B cell (primary cell): ENCODE data around the gene PCGF2. TPM values are rescaled to one million over a fixed set of nuclear protein-coding genes. Genes with fewer than 3 reads are reported as not detected.

ENCODE experiments used
- ATAC-seq: fragments of 200-7000 bp; cut with Tn5 transposase; one replicate; pipeline ENCODE4 v1.10.0; 2021; ENCODE audit warnings: low read depth, mild to moderate bottlenecking, moderate number of reproducible peaks, moderate library complexity
- CTCF ChIA-PET: fragments of 350-600 bp; sonication (Branson Sonifier 250); formaldehyde crosslinking; loops from one replicate; lab custom pipeline; 2021; ENCODE audit warnings: antibody characterized with exemption, inconsistent platforms; lab: Charles Lee
- POLR2A ChIA-PET: fragments of 350-600 bp; sonication (Branson Sonifier 250); formaldehyde crosslinking; loops from one replicate; lab custom pipeline; 2021; ENCODE audit warnings: antibody characterized with exemption; lab: Charles Lee
- DNase-seq: peaks from one replicate; pipeline ENCODE4 v3.0.0; 2013
- H2AFZ ChIP-seq: 2 replicates; pipeline ENCODE4 v1.6.1; 2012; ENCODE audit warnings: mild to moderate bottlenecking, low read depth, low read length; ENCODE audit not compliant: insufficient read depth, poor library complexity, severe bottlenecking
- H3K27ac ChIP-seq, 2 donors: 1 replicate in 1 of 2; 2 replicates in 1 of 2; pipeline ENCODE4 v1.5.1; 2012 to 2013; ENCODE audit warnings: low read length in 2 of 2, mild to moderate bottlenecking in 2 of 2, moderate library complexity in 1 of 2
- H3K27me3 ChIP-seq, 4 experiments: fragments of 200-600 bp in 1 of 4; sonication (generic) in 1 of 4; replicated peaks in 1 of 4; 1 replicate in 2 of 4; 2 replicates in 2 of 4; pipeline versions ENCODE4 v1.6.1 to v1.7.0; 2013 to 2016; ENCODE audit warnings: low read length in 3 of 4, mild to moderate bottlenecking in 2 of 4, mixed read lengths in 1 of 4, moderate library complexity in 1 of 4; ENCODE audit not compliant: insufficient read depth in 4 of 4, control insufficient read depth in 3 of 4; ENCODE audit errors: control extremely low read depth in 1 of 4
- H3K36me3 ChIP-seq, 2 experiments: replicated peaks in 1 of 2; 1 replicate in 1 of 2; 2 replicates in 1 of 2; pipeline versions ENCODE4 v1.6.1 to v1.7.1; 2013; ENCODE audit warnings: low read length in 1 of 2; ENCODE audit not compliant: insufficient read depth in 2 of 2, control insufficient read depth in 1 of 2; ENCODE audit errors: control extremely low read depth in 1 of 2, extremely low read depth in 1 of 2
- H3K4me1 ChIP-seq, 2 donors: fragments of 200-600 bp in 1 of 2; sonication (generic) in 1 of 2; 1 replicate in 1 of 2; 2 replicates in 1 of 2; pipeline versions ENCODE4 v1.5.1 to v1.6.1; 2013 to 2017; ENCODE audit warnings: low read length in 2 of 2; ENCODE audit not compliant: control insufficient read depth in 2 of 2, insufficient read depth in 2 of 2
- H3K4me2 ChIP-seq: replicated peaks from 2 replicates; pipeline ENCODE3; 2012; ENCODE audit warnings: mild to moderate bottlenecking, low read depth, low read length; ENCODE audit not compliant: poor library complexity, severe bottlenecking
- H3K4me3 ChIP-seq, 5 experiments: fragments of 200-600 bp in 1 of 5; sonication (generic) in 1 of 5; 1 replicate in 3 of 5; 2 replicates in 2 of 5; pipeline versions ENCODE4 v1.5.1 to v1.7.0; 2011 to 2016; ENCODE audit warnings: low read length in 4 of 5, mild to moderate bottlenecking in 4 of 5, low read depth in 2 of 5, control low read depth in 1 of 5, moderate library complexity in 1 of 5; ENCODE audit not compliant: insufficient read depth in 1 of 5; ENCODE audit errors: control extremely low read depth in 1 of 5, extremely low read depth in 1 of 5
- H3K79me2 ChIP-seq: fragments of 200-600 bp; sonication (generic); one replicate; pipeline ENCODE4 v1.6.0; 2016; ENCODE audit warnings: low read length; ENCODE audit not compliant: control insufficient read depth, insufficient read depth
- H3K9ac ChIP-seq: fragments of 200-600 bp; sonication (generic); 2 replicates; pipeline ENCODE4 v1.6.1; 2017; ENCODE audit warnings: mild to moderate bottlenecking, low read length, moderate library complexity
- H3K9me3 ChIP-seq, 3 donors: one replicate each; pipeline versions ENCODE4 v1.6.1 to v1.7.1; 2013; ENCODE audit warnings: low read length in 2 of 3; ENCODE audit not compliant: control insufficient read depth in 2 of 3, insufficient read depth in 1 of 3; ENCODE audit errors: control extremely low read depth in 1 of 3
- H4K20me1 ChIP-seq: 2 replicates; pipeline ENCODE4 v1.6.0; 2012; ENCODE audit warnings: mild to moderate bottlenecking, low read length; ENCODE audit not compliant: insufficient read depth, control insufficient read depth, poor library complexity, severe bottlenecking
- H3K27ac Mint-ChIP-seq: one replicate; pipeline ENCODE4 v1.8.0; 2021; ENCODE audit warnings: mixed read lengths
- H3K27me3 Mint-ChIP-seq: one replicate; pipeline ENCODE4 v1.8.0; 2021; ENCODE audit warnings: mixed read lengths
- H3K4me1 Mint-ChIP-seq: one replicate; pipeline ENCODE4 v1.8.0; 2021; ENCODE audit warnings: mixed read lengths
- H3K4me3 Mint-ChIP-seq: one replicate; pipeline ENCODE4 v1.8.0; 2021; ENCODE audit warnings: mixed read lengths
- H3K9me3 Mint-ChIP-seq: one replicate; pipeline ENCODE4 v1.8.0; 2022; ENCODE audit warnings: mixed read lengths; ENCODE audit not compliant: insufficient read depth
- CTCF ChIP-seq: fragments of 200-600 bp; IDR thresholded peaks from one replicate; pipeline ENCODE4 v1.8.0; 2022; ENCODE audit warnings: antibody characterized with exemption, mild to moderate bottlenecking
- EZH2 ChIP-seq: IDR thresholded peaks from 2 replicates; pipeline ENCODE4 v1.6.1; 2012; ENCODE audit warnings: borderline replicate concordance, low read depth, mild to moderate bottlenecking, moderate library complexity, low read length; ENCODE audit not compliant: insufficient read depth, poor library complexity, severe bottlenecking
- WGBS: methylation state at CpG from one replicate; pipeline ENCODE4 v1.1.5; 2013; ENCODE audit warnings: missing lambda C conversion rate; ENCODE audit not compliant: insufficient coverage; 5-methylcytosine and 5-hydroxymethylcytosine counted together
- intact Hi-C: fragments of 100-400 bp; cut with micrococcal nuclease; formaldehyde crosslinking; loops from one replicate; pipeline ENCODE4 v1.10.0; 2022
- polyA plus RNA-seq: library from polyadenylated mRNA; depleted of rRNA; stranded (reverse); fragments of >200 nt; gene quantifications from 2 replicates; pipeline ENCODE4 v1.2.3, GENCODE V29; 2012
- total RNA-seq, 2 donors: library from RNA; stranded (reverse); fragments of 120-200 nt in 1 of 2; gene quantifications; 1 replicate in 1 of 2; 2 replicates in 1 of 2; pipeline versions ENCODE4 v1.2.3 to v1.2.4, GENCODE V29; 2013 to 2022

The PCGF2 gene
- total and polyA plus RNA-seq, 2 donors (not counting 1 experiment from before 2014, with no cell fraction given), result 0.04 TPM; not detected in 1

DNA sequence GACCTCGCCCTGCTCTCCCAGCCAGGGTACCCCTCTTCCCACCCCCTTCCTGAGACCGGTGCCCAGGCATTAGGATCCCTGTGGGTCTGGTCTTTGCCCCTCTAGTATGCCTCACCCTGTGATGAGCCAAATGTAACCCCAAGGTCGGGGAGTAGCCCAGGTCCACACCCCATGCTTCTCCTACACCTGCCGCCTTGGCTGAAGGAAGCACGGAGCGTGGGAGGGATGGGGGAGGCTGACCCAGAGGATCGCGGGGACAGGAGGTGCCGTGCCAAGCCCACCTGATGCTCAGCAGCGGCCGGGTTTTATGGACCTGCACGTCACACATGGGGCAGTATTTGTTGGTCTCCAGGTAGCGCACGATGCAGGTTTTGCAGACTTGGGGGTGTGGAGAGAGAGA lies 8.8 kb downstream of the PCGF2 start:
- no peak overlapping the region for H3K4me3 ChIP-seq
- Mint-ChIP-seq H3K27ac (no peak overlapping the region), H3K9me3 (no peaks in the 10 kb centered on the region), H3K27me3 (peaks cover 6% of the 10 kb centered on the region), H3K4me3 (no peak overlapping the region), H3K4me1 (peaks cover 8% of the 10 kb centered on the region)
- ChIA-PET POLR2A (no interaction called here), CTCF (no interaction called here)
- no peak for TF ChIP-seq CTCF
- no peak for TF ChIP-seq EZH2
- ATAC-seq (no peak), DNase-seq (no peak)
- H3K4me2 ChIP-seq, result no peak overlapping the region
- H3K27ac ChIP-seq, result no peak overlapping the region
- H3K9ac ChIP-seq, result no peak overlapping the region
- H3K27me3 ChIP-seq, result peaks cover 0 to 8% (median 0%) of the 10 kb centered on the region in 4 experiments
- peaks cover 7% of the 10 kb centered on the region for H4K20me1 ChIP-seq
- H3K79me2 ChIP-seq, result no peaks in the 10 kb centered on the region
- WGBS, result 91% methylated on average over 10 of the region's 14 CpGs
- intact Hi-C loops, result no loop called here
- H3K36me3 ChIP-seq, result no peaks in the 10 kb centered on the region
- H2AFZ ChIP-seq, result no peak overlapping the region
- no peaks in the 10 kb centered on the region for H3K9me3 ChIP-seq
- peaks cover 0 to 6% of the 10 kb centered on the region in 2 donors for H3K4me1 ChIP-seq

DNA sequence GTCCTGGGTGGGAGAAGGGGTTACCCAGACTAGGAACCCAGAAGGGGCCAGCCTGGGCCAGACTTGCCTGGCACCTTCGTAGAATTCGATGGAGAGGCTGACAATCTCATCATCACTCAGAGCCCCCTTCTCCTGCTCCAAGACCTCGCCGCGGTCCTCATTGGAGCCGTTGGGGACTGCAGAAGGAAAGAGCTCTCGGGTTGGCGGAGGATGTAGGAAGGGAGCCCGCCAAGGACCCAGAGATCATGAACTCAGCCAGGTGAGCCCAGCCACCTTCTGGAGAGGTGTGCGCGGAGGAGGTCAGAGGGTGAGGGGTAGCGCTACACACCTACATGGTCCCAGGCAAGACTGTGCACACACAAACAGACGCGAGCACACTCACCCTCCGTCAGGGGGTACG lies 9.4 kb downstream of the PCGF2 start:
- Mint-ChIP-seq H3K4me1 (peaks cover 12% of the 10 kb centered on the region), H3K27me3 (peaks cover 6% of the 10 kb centered on the region), H3K4me3 (no peak overlapping the region), H3K9me3 (no peaks in the 10 kb centered on the region), H3K27ac (no peak overlapping the region)
- TF ChIP-seq EZH2 (no peak), CTCF (no peak)
- ATAC-seq (no peak), DNase-seq (no peak)
- no peaks in the 10 kb centered on the region for H3K79me2 ChIP-seq
- H3K27ac ChIP-seq, result no peak overlapping the region
- H2AFZ ChIP-seq, result no peak overlapping the region
- intact Hi-C loops, result no loop called here
- no peak overlapping the region for H3K4me2 ChIP-seq
- H4K20me1 ChIP-seq, result peaks cover 7% of the 10 kb centered on the region
- WGBS, result 96% methylated on average over 11 of the region's 16 CpGs
- ChIA-PET CTCF (interaction anchor here (0.6 kb wide), 1 partner anchor 57 kb away, joined by 3 read pairs; no protein-coding TSS in a partner anchor), POLR2A (no interaction called here)
- H3K9me3 ChIP-seq, result no peaks in the 10 kb centered on the region
- H3K4me3 ChIP-seq, result no peak overlapping the region
- peaks cover 0 to 8% (median 0%) of the 10 kb centered on the region in 4 experiments for H3K27me3 ChIP-seq
- H3K4me1 ChIP-seq, result peaks cover 0 to 9% of the 10 kb centered on the region in 2 donors
- H3K9ac ChIP-seq, result no peak overlapping the region
- no peaks in the 10 kb centered on the region for H3K36me3 ChIP-seq
